Muscle of leg (tissue), 11 donors: ENCODE results near the gene PSTK. TPM values are rescaled to one million over a fixed set of nuclear protein-coding genes. Genes with fewer than 3 reads are reported as not detected.

Experiments used
- DNase-seq: peaks from one replicate; pipeline ENCODE4 v3.0.0; 2013
- H3K27ac ChIP-seq: one replicate; pipeline ENCODE4 v1.5.1; 2013; ENCODE audit warnings: mild to moderate bottlenecking, low read length, control low read depth
- H3K27me3 ChIP-seq: one replicate; pipeline ENCODE4 v1.6.1; 2013; ENCODE audit warnings: low read length; ENCODE audit not compliant: control insufficient read depth, insufficient read depth
- H3K36me3 ChIP-seq: one replicate; pipeline ENCODE4 v1.6.1; 2013; ENCODE audit warnings: low read length; ENCODE audit not compliant: control insufficient read depth, insufficient read depth
- H3K4me1 ChIP-seq: one replicate; pipeline ENCODE4 v1.6.1; 2013; ENCODE audit warnings: low read length; ENCODE audit not compliant: control insufficient read depth, insufficient read depth
- H3K4me3 ChIP-seq: one replicate; pipeline ENCODE4 v1.5.1; 2013; ENCODE audit warnings: low read length, control low read depth
- H3K9me3 ChIP-seq: replicated peaks from 2 replicates; pipeline ENCODE4 v1.6.1; 2013; ENCODE audit warnings: low read depth, low read length; ENCODE audit not compliant: control insufficient read depth
- WGBS: methylation state at CpG from one replicate; pipeline ENCODE4 v1.1.5; 2013; ENCODE audit warnings: missing lambda C conversion rate; ENCODE audit not compliant: insufficient coverage; 5-methylcytosine and 5-hydroxymethylcytosine counted together
- polyA plus RNA-seq, 8 donors: library from polyadenylated mRNA; unstranded; fragments of 120-200 nt; gene quantifications; one replicate each; pipeline versions ENCODE4 v1.2.1 to v1.2.3, GENCODE V29; 2013; ENCODE audit warnings: inconsistent platforms in 1 of 8, low replicate concordance in 1 of 8; ENCODE audit not compliant: insufficient read length in 8 of 8, insufficient read depth in 1 of 8
- total RNA-seq: library from RNA; stranded (reverse); fragments of 120-200 nt; gene quantifications from one replicate; pipeline ENCODE4 v1.2.4, GENCODE V29; 2013

The PSTK gene
- total and polyA plus RNA-seq, 9 donors, result 3.8 to 5.8 (median 4.4) TPM

DNA sequence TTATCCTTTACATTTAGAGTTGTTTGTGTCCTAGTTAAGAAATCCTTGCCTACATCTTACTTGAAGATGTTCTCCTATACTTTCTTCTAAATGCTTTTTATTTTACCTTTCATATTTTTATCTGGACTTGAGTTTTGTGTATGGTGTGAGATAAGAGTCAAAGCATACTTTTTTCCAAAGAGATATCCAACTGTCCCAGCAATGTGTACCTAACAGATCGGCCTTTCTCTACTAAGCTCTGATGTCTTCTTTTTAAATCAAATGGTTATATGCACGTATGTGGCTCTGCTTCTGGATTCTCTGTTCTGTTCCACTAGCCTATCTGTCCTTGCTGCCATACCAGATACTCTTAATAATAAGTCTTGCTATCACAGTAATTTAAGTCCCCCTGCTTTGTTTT lies 21.2 kb downstream of the PSTK start:
- Histone ChIP-seq H3K27ac (no peak overlapping the region), H3K9me3 (no peaks in the 10 kb centered on the region), H3K4me1 (no peaks in the 10 kb centered on the region), H3K27me3 (no peaks in the 10 kb centered on the region), H3K4me3 (no peak overlapping the region), H3K36me3 (peaks cover 12% of the 10 kb centered on the region)
- no peak for DNase-seq
- WGBS, result no CpG with 5 or more reads among the region's 2 CpGs

DNA sequence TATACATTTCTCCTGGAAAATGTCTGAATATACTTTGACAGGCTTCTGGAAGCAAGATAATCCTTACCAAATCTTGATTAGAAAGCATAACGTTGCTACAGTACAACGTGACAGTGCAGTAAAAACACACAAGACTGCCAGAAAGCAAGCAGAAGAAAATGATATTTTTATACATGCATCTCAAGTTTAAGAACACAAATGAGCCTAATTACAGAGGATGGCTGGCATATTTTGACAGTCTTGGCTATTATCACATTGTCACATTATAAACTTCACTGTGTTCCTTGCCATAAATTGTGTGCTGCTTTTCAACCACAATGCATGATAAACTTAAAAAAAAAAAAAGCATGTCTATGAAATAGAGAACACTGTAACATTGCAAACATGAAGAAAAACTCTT lies 24.1 kb downstream of the PSTK start:
- WGBS, result no CpG with 5 or more reads among the region's 2 CpGs
- Histone ChIP-seq H3K27me3 (no peaks in the 10 kb centered on the region), H3K4me1 (peaks cover 4% of the 10 kb centered on the region), H3K36me3 (no peaks in the 10 kb centered on the region), H3K27ac (no peak overlapping the region), H3K9me3 (no peaks in the 10 kb centered on the region), H3K4me3 (no peak overlapping the region)
- DNase-seq, result no peak

DNA sequence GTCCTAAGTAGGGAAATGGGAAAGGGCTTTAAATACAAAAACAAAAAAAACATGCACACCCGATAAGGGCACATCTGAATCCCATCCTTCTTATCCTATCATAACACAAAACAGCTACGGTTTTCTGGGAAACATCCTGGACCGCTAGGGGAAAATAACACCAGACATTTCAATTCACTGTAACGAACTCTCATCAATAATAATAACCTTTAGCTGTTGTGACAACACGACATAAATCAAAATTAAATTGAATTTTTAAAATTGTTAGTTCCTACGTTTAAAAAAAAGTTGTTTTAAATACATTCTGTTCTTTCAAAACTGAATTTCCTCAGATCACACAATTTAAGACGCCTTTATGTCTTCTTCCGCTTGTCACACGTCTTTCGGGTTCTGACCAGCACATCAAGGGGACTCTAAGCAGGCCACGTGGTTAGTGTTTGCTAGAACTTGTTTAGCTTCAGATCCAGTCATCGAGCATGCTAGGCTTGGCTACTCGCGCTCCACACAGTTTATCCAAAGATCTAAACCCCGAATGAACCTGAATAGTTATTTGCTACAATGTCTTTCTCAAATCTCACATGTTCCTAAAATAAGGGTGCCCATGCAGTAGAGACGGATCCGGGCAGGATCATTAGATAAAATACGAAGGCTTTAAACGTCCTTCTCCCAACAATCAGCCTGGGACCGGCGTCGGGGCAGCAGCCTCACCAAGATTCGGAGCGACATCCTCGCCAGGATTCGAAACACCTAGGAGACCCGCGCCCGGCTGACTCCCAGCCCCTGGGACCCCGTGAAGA lies 27.6 kb downstream of the PSTK start:
- no peaks in the 10 kb centered on the region for H3K36me3 ChIP-seq
- peaks cover 7% of the 10 kb centered on the region for H3K4me1 ChIP-seq
- peak overlapping the region; percentile 95 for H3K27ac ChIP-seq
- WGBS, result 0% methylated on average over 21 of the region's 30 CpGs
- no peaks in the 10 kb centered on the region for H3K9me3 ChIP-seq
- peak overlapping the region; percentile 97 for H3K4me3 ChIP-seq
- peak; percentile 73 for DNase-seq
- H3K27me3 ChIP-seq, result no peaks in the 10 kb centered on the region

DNA sequence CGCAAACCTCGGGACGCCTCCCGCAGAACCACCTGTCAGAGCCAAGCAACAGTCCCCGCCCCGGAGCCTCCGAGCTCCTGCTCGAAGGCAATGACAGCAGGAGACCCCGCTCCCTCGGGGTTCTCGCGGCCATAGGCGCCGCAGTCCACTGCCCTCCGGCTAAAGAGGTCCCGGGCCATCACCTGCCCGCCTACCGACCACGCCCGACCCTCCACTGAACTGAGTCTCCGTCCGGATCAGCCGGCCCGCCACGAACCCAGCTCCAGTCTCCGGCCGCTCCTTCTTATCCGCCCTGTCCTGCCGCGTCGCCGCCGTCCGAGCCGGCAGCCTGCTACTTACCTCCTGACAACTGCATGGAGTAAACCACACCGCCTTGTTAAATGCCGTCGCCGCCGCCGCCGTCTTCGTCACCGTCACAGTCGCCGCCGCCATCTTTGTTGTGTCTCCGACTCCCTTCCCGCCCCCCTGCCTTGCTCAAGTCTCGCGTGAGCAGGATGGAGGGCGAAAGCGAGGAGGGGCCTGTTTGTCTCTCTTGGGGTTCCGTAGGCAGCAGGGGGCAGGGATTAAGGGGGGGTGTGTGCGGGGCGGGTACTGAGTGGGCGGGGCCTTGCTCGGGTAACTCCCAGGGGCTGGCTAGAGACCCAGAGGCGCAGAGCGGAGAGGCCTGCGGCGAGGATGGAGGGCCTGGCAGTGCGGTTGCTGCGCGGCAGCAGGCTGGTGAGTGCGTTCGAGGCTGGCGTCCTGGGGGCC lies 28.3 kb downstream of the PSTK start, which contains the start of the genes ACADSB and IKZF5:
Gene ACADSB (plus strand): TSS at position 652 of the 750 bp plus-strand sequence. CDS start 24 bp downstream, at position 676.
Gene IKZF5 (minus strand): TSS at position 441 of the 750 bp plus-strand sequence. CDS start 10,170 bp downstream, outside the sequence.
- Histone ChIP-seq H3K4me3 (peak within 1 kb of the TSS; percentile 97), H3K4me1 (peaks cover 7% of the 10 kb centered on the region)
- WGBS, result under 1% methylated on average over 66 of the region's 68 CpGs

DNA sequence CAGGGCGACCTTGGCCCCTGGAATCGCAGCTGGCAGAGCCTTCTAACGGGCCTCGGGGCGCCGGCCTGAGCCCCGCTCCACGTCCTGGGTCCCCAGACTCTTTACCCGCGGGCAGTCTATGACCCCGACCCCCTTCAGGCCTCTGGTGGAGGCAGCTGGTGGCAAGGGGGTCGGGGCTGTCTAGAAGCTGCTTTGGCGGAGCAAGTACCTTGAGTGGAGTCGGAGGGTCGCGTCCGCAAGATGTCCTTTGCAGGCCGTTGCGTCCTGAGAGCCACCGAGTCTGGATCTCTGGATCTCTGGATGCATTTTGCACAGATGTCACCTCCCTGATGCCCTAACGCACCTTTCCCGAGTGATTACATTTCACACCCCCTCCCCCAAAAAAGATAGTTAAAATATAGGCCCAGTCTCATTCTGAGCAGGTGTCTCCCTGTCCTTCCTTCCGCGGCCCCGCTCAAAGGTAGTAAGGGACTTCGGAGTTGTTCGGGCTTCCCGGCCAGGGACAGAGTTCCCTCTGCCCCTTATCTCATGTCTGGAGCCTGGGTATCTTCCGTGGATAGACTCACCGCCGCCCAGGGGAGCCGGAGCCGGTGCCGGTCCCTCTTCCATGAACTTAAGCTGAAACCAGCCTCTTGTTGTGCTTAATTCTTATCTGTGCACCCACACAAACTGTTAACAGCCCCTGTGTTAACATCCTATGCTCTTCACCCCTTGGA lies 29.1 kb downstream of the PSTK start:
- no peaks in the 10 kb centered on the region for H3K27me3 ChIP-seq
- H3K27ac ChIP-seq, result no peak overlapping the region
- peak overlapping the region; percentile 97 for H3K4me3 ChIP-seq
- 1% methylated on average over 25 of the region's 34 CpGs for WGBS
- H3K36me3 ChIP-seq, result no peaks in the 10 kb centered on the region
- no peaks in the 10 kb centered on the region for H3K9me3 ChIP-seq
- no peak for DNase-seq
- peaks cover 7% of the 10 kb centered on the region for H3K4me1 ChIP-seq

More for the DNA sequence above, 28.3 kb downstream of the PSTK start, which contains the start of the genes ACADSB and IKZF5:
- DNase-seq, result peak; percentile 99
- H3K27ac ChIP-seq, result peak within 1 kb of the TSS; percentile 95
- no peaks in the 10 kb centered on the region for H3K36me3 ChIP-seq
- H3K9me3 ChIP-seq, result no peaks in the 10 kb centered on the region
- no peaks in the 10 kb centered on the region for H3K27me3 ChIP-seq

DNA sequence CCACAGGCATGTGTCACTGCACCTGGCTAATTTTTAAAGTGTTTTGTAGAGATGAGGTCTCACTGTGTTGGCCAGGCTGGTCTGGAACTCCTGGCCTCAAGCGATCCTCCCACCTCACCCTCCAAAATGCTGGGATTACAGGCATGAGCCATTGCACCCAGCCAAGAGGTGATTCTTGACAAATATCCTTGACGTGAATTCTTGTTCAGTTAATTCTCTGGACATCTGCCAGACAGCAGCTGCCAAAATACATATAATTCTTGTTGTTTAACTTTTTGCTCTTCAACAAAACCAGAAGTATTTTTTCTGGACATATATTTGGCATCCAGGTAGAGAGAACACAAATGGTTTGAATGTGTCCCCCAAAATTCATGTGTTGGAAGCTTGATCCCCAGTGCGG lies 31.8 kb downstream of the PSTK start:
- WGBS, result 92% methylated on average over 2 of the region's 3 CpGs
- H3K27me3 ChIP-seq, result no peaks in the 10 kb centered on the region
- no peak overlapping the region for H3K4me3 ChIP-seq
- no peak for DNase-seq
- H3K9me3 ChIP-seq, result no peaks in the 10 kb centered on the region
- H3K27ac ChIP-seq, result no peak overlapping the region
- H3K36me3 ChIP-seq, result no peaks in the 10 kb centered on the region
- peaks cover 7% of the 10 kb centered on the region for H3K4me1 ChIP-seq

DNA sequence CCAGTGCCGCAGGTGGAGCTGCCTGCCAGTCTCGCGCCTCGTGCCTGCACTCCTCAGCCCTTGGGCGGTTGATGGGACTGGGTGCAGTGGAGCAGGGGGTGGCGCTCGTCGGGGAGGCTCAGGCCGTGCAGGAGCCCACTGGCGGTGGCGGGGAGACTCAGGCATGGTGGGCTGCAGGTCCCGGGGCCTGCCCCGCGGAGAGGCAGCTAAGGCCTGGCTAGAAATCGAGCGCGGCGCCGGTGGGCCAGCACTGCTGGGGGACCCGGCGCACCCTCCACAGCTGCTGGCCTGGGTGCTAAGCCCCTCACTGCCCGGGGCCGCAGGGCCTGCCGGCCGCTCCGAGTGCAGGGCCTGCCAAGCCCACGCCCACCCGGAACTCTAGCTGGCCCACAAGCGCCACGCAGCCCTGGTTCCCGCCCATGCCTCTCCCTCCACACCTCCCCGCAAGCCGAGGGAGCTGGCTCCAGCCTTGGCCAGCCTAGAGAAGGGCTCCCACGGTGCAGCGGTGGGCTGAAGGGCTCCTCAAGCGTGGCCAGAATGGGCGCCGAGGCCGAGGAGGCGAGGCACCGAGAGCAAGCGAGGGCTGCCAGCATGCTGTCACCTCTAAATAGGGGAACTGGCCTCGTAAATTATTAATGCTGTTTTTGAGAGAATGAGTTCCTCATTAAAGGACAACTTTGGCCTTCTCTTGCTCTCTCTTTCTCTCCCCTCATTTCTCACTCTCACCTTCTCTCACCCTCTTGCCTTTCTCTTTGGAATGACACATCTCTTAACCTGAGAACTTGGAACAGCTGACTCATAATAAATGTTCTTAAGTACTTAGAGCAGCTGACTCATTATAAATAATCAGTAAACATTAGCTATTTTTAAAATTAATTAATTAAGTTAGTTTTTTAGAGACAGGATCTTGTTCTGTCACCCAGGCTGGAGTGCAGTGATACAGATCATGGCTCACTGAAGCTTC lies 33.5 kb downstream of the PSTK start:
- Histone ChIP-seq H3K9me3 (no peaks in the 10 kb centered on the region), H3K4me1 (peaks cover 5% of the 10 kb centered on the region), H3K36me3 (no peaks in the 10 kb centered on the region), H3K27me3 (no peaks in the 10 kb centered on the region), H3K4me3 (no peak overlapping the region), H3K27ac (no peak overlapping the region)
- no peak for DNase-seq
- 95% methylated on average over 38 of the region's 43 CpGs for WGBS

DNA sequence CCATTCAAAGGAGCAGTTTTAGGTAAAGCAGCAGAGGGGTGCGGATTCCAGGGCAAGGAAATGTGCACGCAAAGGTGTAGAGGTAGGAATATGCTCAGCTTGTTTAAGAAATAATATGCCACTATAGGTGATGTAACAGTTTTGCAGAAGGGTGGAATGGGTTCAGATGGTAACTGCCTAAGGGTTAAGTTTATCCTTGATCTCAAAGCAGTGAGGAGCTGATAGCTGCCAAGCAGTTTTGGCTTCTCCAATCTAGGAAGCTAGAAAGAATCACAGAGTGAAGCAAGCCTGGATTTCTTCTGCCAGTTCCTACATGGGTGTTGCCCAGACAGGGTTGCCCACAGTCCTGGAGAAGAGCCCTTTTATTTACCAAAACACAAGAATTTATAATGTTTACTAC lies 34.6 kb downstream of the PSTK start:
- Histone ChIP-seq H3K27me3 (no peaks in the 10 kb centered on the region), H3K4me1 (no peaks in the 10 kb centered on the region), H3K4me3 (no peak overlapping the region), H3K27ac (no peak overlapping the region), H3K9me3 (no peaks in the 10 kb centered on the region), H3K36me3 (no peaks in the 10 kb centered on the region)
- no peak for DNase-seq
- 94% methylated on average over 2 of the region's 2 CpGs for WGBS

DNA sequence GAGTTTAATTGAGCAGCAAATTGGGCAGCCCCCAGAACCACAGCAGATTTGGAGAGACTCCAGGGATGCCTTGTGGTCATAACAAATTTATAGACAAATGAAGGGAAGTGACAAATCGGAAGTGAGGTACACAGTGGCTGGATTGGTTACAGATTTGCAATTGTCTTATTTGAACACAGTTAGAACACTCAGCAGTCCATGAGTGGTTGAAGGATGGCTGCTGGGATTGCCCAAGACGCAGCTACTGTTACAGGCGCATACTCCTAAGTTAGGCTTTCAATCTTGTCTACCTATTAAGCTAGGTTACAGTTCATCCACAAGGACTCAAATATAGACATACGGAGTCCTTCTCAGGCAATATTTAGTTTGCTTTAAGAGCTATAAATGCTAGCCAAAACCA lies 36.0 kb downstream of the PSTK start:
- no peak overlapping the region for H3K27ac ChIP-seq
- no peaks in the 10 kb centered on the region for H3K36me3 ChIP-seq
- no peak overlapping the region for H3K4me3 ChIP-seq
- H3K9me3 ChIP-seq, result no peaks in the 10 kb centered on the region
- no peaks in the 10 kb centered on the region for H3K4me1 ChIP-seq
- no peak for DNase-seq
- 94% methylated on average over 3 of the region's 4 CpGs for WGBS
- H3K27me3 ChIP-seq, result no peaks in the 10 kb centered on the region
